T-helper 2 cell treated with Interferon-gamma antibody and Interleukin-4, amounts not matched to agents 5 μg/mL and 100 μg/mL, for 36 hours (primary cell): ENCODE results near the gene REEP6.

Experiments
- DNase-seq: peaks from one replicate; pipeline ENCODE4 v3.0.0; 2021; ENCODE audit warnings: low spot score
- H3K27ac Mint-ChIP-seq: one replicate; pipeline ENCODE4 v1.8.0; 2021; ENCODE audit warnings: mild to moderate bottlenecking, mixed read lengths
- H3K27me3 Mint-ChIP-seq: one replicate; pipeline ENCODE4 v1.8.0; 2021; ENCODE audit warnings: low read depth, mixed read lengths
- H3K36me3 Mint-ChIP-seq: one replicate; pipeline ENCODE4 v1.8.0; 2021; ENCODE audit warnings: low read depth, mixed read lengths
- H3K4me1 Mint-ChIP-seq: one replicate; pipeline ENCODE4 v1.8.0; 2021; ENCODE audit warnings: low read depth, mixed read lengths
- H3K4me3 Mint-ChIP-seq: one replicate; pipeline ENCODE4 v1.8.0; 2022; ENCODE audit warnings: mild to moderate bottlenecking, moderate library complexity, mixed read lengths
- H3K9me3 Mint-ChIP-seq: one replicate; pipeline ENCODE4 v1.8.0; 2021; ENCODE audit warnings: mixed read lengths

Gene REEP6

DNA sequence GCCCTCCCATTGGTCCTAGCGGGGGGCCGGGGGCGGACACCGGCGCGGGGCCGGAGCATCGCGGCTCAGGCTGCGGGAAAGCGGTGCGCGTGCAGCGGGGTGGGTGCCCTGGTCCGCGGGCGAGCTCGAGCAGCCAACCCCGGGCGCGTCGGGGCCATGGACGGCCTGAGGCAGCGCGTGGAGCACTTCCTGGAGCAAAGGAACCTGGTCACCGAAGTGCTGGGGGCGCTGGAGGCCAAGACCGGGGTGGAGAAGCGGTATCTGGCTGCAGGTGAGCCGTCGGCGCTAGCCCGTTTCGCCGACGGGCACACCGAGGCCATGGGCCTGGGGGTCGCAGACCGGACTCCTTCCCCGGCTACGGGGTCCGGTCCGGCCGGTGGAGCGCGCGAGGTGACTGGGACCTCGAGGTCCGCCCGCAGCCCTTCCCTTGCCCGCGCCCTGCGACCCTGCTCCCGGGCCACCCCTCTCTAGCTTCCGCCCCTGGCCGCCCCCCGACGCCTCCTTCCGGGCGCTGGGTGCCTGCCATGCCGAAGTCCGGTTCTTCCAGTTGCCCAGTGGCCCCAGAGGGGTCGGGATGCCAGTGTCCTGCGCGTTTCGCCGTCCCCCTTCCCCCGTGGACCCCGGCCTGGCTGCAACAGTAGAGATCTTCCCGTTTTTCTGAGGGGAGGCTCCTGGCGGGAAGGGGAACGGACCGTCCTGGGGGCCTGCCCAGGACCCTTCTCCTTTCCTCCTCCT lies at the start of gene REEP6:
REEP6 (plus strand) TSS at position 68 of the 735 bp plus-strand sequence; CDS start at position 157, 89 bp downstream.
- Mint-ChIP-seq H3K4me1 (peaks cover 15% of the 10 kb centered on the region), H3K36me3 (no peaks in the 10 kb centered on the region), H3K4me3 (peak within 1 kb of the TSS; percentile 89), H3K27me3 (peaks cover 11% of the 10 kb centered on the region), H3K27ac (peak within 1 kb of the TSS; percentile 85), H3K9me3 (no peaks in the 10 kb centered on the region)
- DNase-seq = no peak

DNA sequence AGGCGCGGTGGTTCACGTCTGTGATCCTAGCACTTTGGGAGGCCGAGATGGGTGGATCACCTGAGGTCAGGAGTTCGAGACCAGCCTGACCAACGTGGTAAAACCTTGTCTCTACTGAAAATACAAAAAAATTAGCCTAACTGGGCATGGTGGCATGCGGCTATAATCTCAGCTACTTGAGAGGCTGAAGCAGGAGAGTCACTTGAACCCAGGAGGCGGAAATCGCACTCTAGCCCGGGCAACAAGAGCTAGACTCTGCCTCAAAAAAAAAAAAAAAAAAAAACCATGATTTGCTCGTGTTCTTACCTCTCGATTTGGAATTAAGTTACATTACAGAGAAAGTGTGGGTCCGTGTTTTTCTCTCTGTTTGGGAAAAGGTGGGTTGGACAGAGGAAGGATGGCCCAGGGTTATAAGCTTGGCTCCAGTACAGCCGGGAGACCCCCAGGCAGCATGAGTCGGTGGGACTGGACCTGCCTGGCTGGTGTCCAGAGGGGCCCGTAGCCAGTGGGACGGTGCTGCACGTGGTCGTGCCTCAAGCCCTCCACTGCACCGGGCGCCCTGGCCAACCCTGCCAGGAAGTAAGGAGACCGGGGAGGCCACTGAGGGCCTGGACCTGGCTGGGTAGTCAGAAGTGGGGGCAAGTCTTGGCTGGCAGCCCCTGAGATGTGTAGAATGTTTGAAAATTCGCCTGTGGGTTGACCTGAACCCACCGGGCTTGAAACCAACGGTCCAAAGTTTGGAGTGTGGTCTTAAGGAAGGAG lies 49.1 kb upstream of the REEP6 start:
- DNase-seq = no peak
- no peak overlapping the region for H3K27ac Mint-ChIP-seq
- H3K4me1 Mint-ChIP-seq = peaks cover 13% of the 10 kb centered on the region
- H3K9me3 Mint-ChIP-seq = no peaks in the 10 kb centered on the region
- H3K4me3 Mint-ChIP-seq = peak overlapping the region; percentile 42
- peaks cover 41% of the 10 kb centered on the region for H3K36me3 Mint-ChIP-seq
- peaks cover 3% of the 10 kb centered on the region for H3K27me3 Mint-ChIP-seq

DNA sequence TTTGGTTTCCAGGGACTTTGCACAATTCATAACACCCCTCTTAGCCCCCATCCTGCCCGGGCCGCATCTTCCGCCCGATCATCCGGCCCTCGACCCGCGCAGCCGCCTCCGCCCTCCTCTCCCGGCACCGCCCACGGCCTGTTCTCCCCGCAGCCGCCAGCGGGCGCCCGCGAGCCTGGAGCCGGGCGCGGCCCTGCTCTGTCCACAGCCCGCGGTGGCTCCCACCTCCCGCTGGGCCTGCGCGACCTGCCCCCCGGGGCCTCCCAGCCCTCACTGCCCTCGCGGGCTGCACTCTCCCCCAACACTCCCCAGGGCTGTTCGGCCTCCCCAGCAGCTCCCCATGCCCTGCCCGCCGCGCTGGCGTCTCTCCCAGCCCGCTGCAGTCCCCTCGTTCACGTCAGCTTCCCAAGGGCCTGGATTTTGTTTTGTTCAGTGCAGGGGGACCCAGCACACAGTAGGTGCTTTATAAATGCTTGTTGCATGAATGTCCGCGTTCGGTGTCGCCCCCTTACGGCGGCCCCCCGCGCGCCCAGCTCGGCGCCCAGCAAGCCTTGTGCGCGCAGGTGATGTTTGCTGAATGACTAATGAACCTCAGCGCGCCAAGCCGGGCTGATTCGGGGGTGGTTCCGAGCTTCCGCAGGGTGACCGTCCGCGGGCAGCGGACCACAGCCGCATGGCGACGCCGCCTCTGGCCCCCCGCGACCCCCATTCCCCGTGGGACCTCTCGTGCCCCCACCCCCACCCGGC lies 45.6 kb upstream of the REEP6 start:
- H3K36me3 Mint-ChIP-seq = peaks cover 24% of the 10 kb centered on the region
- no peaks in the 10 kb centered on the region for H3K9me3 Mint-ChIP-seq
- peaks cover 25% of the 10 kb centered on the region for H3K27me3 Mint-ChIP-seq
- DNase-seq = peak; percentile 79
- no peak overlapping the region for H3K27ac Mint-ChIP-seq
- H3K4me3 Mint-ChIP-seq = peak overlapping the region; percentile 67
- H3K4me1 Mint-ChIP-seq = peaks cover 6% of the 10 kb centered on the region

DNA sequence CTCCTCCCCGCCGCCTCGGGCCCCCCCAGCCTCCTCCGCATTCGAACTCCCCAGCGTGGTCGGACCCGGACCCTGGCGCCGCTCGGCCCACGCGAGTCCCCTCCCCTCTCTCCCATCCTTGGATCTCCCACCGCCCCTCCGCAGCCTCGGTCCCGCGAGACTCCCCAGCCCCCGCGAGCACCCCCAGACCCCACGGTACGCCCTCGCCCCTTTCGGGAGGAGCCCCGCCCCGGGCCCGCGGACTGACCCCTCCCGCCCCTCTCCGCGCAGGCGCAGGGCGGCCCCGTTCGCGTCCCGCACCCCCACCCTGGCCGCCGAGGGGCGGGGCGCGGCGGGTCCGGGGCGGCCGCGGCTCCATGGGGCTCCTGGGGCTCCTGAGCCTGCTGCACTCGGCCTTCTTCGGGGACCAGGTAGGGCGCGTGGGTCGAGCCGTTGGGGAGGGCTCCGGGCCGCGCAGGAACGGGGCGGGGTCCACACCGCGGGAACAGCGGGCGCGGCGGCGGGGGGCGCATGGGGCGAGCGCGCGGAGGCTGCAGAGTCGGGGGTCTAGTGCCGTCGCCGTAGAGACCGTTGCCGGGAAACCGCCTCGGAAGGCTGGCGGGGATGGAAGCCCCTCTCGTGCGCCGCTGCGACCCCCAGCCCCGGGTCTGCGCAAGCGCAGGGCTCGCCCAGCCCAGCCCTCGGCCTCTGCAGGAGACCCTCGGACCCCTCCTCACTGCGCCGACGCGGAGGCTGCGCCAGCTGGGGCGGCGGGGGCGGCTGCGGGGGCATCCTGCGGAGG lies 44.9 kb upstream of the REEP6 start:
- peaks cover 4% of the 10 kb centered on the region for H3K4me1 Mint-ChIP-seq
- H3K27ac Mint-ChIP-seq = no peak overlapping the region
- no peak overlapping the region for H3K4me3 Mint-ChIP-seq
- H3K27me3 Mint-ChIP-seq = peaks cover 33% of the 10 kb centered on the region
- no peak for DNase-seq
- H3K9me3 Mint-ChIP-seq = no peaks in the 10 kb centered on the region
- peaks cover 17% of the 10 kb centered on the region for H3K36me3 Mint-ChIP-seq

DNA sequence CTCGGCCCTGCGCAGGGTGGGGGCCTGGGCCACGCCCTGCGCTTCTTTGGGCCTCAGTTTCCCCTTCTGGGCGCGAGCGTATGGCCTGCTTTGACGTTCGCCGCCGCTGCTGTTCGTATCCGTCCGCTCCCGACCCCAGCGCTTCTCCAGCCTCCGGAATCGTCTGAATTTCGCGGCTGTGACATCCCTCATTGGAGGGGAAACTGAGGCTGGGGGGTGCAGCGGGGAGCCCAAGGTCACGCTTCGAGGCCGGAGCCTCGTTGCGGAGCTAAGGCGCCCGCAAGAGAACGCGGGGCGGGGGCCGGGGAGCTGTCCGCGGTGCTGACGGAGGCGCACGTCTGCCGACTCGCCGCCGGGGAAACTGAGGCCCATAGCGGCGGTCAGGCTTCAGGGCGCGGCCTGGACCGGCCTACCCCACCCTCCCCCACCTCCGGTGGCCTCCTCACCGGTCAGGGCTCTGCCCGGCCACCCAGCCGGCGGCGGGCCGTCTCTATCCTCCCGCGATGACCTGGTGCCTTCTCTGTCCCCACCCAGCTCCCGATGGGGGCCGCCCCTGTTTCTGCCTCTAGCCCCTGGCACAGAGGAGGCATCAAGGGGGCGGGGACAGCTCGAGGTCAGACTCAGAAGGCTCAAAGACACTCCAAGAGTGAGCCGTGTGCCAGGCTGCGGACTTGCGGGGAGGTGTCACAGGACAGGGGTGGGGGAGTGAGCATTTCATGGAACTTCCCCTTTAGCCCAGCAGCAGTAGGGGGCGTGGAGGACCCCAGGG lies 44.1 kb upstream of the REEP6 start:
- Mint-ChIP-seq H3K27ac (no peak overlapping the region), H3K4me3 (no peak overlapping the region), H3K9me3 (no peaks in the 10 kb centered on the region), H3K36me3 (peaks cover 10% of the 10 kb centered on the region), H3K27me3 (peaks cover 40% of the 10 kb centered on the region), H3K4me1 (peaks cover 4% of the 10 kb centered on the region)
- no peak for DNase-seq

DNA sequence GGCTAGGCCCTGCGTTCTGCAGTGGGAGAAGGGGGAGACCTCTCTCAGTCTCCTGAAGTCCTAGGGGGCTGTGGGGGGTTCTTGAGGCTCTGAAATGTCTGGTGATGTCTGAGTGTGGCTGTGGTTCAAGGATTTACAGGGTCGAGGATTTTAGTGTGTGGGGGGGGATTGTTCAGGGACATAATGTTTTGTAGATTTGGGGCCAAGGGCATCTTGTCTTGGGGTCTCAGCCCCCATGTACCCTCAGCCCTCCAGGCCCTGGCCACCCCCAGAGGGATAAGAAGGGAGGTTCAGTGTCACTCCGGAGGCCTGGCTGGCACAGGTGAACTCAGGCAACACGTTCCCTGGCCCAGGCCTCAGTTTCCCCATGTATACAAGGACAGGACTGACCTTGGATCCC lies 43.5 kb upstream of the REEP6 start:
- Mint-ChIP-seq H3K27me3 (peaks cover 44% of the 10 kb centered on the region), H3K36me3 (peaks cover 4% of the 10 kb centered on the region), H3K4me3 (no peak overlapping the region), H3K27ac (no peak overlapping the region), H3K9me3 (no peaks in the 10 kb centered on the region), H3K4me1 (peaks cover 4% of the 10 kb centered on the region)
- DNase-seq = no peak

DNA sequence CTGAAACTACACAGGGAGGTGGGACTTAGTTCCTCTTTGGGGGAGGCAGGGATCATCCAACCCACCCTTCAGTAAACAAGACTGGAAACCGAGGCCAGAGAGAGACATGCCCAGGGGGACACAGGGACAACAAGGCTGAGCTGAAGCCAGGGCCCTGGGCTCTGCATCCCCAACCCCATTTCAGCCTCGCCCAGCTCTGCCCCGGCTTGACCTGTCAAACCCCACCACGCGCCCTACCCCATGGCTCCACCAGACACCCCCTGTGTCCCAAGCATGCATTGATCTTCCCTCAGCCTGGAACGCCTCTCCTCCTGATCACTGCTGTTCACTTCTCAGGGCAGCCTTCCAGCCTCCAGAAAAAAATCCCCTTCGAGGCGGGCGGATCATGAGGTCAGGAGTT lies 43.0 kb upstream of the REEP6 start:
- Mint-ChIP-seq H3K9me3 (no peaks in the 10 kb centered on the region), H3K4me3 (no peak overlapping the region), H3K27ac (no peak overlapping the region), H3K4me1 (peaks cover 4% of the 10 kb centered on the region), H3K36me3 (no peaks in the 10 kb centered on the region), H3K27me3 (peaks cover 46% of the 10 kb centered on the region)
- no peak for DNase-seq

DNA sequence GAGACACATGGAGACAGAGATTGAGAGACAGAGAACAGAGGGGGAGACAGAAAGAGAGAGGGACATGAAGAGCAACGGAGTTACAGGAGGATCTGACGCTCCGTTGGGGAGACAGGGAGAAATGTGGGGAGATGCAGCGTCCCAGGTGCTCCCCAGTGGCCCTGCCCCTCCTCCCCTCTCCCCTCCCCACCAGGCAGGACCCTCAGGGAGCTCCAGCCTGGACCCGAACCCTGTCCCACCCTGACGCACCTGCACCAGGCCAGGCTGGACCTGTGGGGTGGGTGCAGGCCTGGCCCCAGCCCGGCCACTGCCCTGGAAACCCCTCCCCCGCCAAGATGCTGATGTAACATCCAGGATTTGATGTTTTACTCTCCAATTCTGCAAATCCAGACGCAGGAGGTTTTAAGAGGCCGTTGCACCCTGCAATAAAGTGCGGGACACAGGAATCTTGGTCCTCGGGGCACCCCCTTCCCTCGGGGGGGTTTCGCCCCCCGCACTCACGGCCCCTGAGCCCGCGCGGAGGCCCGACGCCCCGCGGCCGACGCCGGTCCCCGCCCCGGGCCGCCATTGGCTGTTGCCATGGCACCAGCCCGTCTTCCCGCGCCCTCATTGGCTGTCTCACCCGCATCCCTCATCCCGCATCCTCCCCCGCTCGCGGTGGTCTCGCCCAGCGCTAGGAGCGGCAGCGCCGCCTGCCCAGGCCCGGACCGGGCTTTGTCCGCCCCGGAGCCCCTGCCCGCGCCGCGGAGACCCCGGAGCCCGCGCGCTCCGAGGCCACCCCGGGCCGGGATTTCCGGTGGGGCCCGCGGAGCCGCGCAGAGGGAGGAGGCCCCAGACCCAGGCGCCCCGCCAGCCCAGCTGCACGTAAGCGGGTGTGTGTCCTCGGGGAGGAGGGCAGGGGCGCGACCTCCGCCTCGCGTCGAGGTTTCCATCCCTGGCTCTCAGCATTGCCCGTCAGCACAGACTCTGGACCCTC lies 41.2 kb upstream of the REEP6 start, which contains the start of gene APC2:
APC2 (plus strand) TSS at position 655 of the 976 bp plus-strand sequence. CDS start 2,881 bp downstream, outside the sequence.
- H3K4me1 Mint-ChIP-seq = peaks cover 4% of the 10 kb centered on the region
- no peak within 1 kb of the TSS for H3K27ac Mint-ChIP-seq
- H3K9me3 Mint-ChIP-seq = no peaks in the 10 kb centered on the region
- H3K4me3 Mint-ChIP-seq = peak within 1 kb of the TSS; percentile 29
- no peak for DNase-seq
- H3K27me3 Mint-ChIP-seq = peaks cover 53% of the 10 kb centered on the region
- no peaks in the 10 kb centered on the region for H3K36me3 Mint-ChIP-seq

DNA sequence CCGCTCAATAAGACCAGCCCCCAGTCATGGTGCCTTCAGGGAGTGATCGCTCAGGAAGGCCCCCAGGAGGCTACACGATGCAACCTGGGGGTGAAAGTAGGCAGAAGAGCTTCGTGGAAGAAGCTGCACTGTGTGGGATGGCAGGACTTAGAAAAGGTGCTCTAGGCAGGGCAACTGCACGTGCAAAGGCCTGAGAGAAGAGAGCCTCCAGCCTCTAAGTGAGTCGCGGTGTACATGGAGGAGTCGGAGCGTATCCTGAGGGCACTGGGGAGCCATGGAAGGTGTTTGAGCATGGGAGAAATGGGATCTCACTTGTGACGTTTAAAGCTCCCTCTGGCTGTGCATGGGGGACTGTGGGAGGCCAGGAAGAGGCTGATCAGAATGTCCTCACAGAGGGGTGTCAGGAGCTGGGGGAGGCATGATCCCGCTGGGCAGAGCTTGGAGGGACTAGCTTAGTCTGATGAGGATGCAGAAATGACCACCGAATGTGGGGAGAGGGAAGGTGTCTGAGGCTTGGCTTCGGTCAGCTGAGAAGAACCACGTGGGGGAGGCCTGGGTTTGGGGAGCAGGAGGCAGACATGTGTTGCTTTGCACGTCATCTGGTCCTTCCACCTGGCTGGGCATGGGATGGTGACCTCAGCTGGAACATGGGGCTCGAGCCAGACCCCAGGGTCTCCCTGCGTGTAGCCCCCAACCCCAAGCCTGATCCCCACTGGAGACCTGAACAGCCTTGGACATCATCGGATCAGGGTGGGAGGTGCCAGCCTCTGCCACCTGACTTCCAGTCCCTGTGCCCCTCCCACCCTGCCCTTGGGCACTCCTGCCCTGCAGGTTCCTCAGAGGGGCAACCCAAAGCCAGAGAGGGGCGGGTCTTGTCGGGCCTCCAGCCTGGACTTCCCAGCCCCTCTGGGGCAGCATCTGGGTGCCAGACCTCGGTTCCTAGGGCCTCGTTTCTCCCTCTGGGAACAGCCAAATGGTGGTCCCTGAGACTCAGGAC lies 39.9 kb upstream of the REEP6 start:
- H3K4me1 Mint-ChIP-seq = peaks cover 10% of the 10 kb centered on the region
- no peak overlapping the region for H3K4me3 Mint-ChIP-seq
- no peaks in the 10 kb centered on the region for H3K9me3 Mint-ChIP-seq
- no peak for DNase-seq
- H3K36me3 Mint-ChIP-seq = no peaks in the 10 kb centered on the region
- peaks cover 64% of the 10 kb centered on the region for H3K27me3 Mint-ChIP-seq
- no peak overlapping the region for H3K27ac Mint-ChIP-seq

DNA sequence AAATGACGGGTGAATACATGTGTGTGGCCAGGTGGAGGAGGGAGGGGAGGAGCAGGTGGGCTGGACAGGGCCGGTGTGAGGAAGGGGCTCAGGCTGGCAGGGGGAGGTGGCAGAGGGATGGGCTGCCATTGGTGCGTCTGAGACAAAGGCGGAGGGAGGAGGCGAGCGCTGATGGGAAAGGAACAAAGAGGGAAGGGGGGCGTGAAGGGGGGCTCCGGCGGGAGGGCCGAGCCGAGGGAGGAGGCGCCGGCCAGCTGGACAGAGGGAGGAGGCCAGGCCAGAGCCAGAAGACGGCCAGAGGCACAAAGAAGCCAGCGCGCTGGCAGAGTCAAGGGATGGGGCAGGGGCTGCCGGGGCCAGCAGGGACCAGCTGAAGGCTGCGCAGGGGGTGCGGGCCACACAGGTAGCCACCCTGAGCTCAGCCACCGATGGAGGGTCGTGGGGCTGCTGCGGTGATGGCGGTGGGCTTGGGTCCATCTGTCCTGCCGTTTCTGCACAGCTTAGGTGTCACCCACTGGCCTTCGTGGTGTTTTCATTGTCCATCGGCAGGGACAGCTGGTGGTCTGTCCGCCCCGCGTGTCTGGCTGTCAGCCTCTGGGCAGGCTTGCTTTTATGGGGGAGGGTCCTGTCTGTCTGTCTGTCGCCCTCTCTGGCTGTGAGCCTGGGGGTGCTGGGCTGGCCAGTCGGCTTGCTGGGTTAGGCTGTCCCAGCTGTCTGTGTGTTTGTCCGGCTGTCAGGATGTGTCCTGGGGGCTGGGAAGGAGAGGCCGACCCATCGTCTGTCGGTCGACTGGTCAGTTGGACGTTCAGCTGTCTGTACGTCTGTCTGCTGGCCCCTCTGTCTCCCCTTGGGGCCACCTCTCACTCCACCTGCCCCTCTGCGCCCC lies 38.8 kb upstream of the REEP6 start:
- Mint-ChIP-seq H3K9me3 (no peaks in the 10 kb centered on the region), H3K27me3 (peaks cover 60% of the 10 kb centered on the region)

More for the DNA sequence above, 38.8 kb upstream of the REEP6 start:
- Mint-ChIP-seq H3K4me3 (no peak overlapping the region), H3K4me1 (peaks cover 10% of the 10 kb centered on the region), H3K27ac (no peak overlapping the region), H3K36me3 (no peaks in the 10 kb centered on the region)
- DNase-seq = no peak
